MM.1S (cell line): ENCODE results near the gene PTS.

ENCODE experiments used
- CTCF ChIP-seq: fragments of 300-600 bp; sonication (generic); IDR thresholded peaks from 2 replicates; pipeline ENCODE4 v1.5.1; 2016; ENCODE audit warnings: antibody characterized with exemption, low read length, mixed read lengths
- EZH2 ChIP-seq: fragments of 300-600 bp; sonication (generic); optimal IDR thresholded peaks from 2 replicates; pipeline ENCODE3; 2017; ENCODE audit warnings: low read depth, mild to moderate bottlenecking, antibody characterized with exemption, low read length, mixed read lengths

- TF ChIP-seq CTCF (no peak), EZH2 (no peak)
Measured at GRCh38 chr11:112269139-112269538, 42.9 kb downstream of the PTS start.
